HG03095 (cell line): ENCODE data around the gene MED13L.

ENCODE experiments used
- ATAC-seq: cut with Tn5 transposase; IDR thresholded peaks from one replicate; pipeline ENCODE4 v1.9.1; 2021; ENCODE audit warnings: moderate library complexity; ENCODE audit not compliant: unreplicated experiment

The MED13L gene

GRCh38 chr12:116157845-116158267, 119.6 kb downstream of the MED13L start:
- no peak for ATAC-seq

DNA sequence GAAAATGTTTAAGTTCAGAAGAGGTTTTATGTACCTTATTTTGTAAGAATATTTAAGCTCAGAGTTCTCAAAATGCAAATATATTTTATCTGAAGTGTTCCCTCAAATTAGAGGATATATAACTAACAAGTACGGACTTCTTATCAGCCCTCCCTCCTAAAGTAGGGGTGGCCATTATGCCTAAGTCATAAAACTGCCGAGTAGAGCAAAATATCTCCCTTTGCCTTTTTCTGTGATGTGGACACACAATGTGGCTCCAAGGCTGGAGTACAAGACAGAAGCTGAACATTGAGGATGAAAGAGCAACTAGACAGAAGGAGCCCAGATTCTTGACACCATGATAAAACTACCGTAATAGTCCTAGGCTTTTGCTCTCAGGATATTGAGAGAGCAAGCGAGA, 120.9 kb downstream of the MED13L start:
- ATAC-seq = no peak

DNA sequence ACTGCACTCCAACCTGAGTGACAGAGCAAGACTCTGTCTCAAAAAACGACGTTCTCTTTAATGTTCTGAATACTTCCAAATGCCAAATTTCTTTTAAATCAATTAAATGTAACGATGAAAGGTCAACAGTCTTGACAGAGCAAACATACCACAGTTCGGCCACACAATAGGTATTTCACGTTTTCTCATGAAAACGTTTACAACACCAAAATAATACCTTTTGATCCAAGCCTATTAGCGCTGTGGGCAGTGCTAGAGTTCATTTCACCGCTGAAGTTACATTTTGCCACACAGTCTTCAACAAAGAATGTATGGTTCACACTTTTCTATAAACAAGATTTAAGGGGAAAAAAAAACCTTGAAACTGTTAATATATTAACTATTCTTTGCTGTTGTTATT, 122.1 kb downstream of the MED13L start:
- no peak for ATAC-seq

DNA sequence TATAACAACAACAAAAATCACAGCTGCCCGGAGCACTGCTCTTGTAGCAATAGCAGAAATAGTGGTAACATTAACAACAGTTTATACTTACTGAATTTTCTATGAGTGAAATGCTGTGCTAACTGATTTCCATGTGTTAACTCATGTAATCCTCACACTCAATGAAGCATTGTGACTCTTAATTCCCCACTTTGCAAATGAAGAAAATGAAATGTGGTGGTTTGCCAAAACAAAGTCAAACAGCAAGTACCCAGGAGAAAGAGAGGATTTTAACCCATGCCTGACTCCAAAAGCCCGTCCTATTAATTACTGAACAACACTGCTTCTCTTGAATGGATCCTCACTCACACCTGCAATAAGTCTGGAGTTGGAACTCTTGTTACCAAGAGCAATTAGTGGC, 123.5 kb downstream of the MED13L start:
- ATAC-seq = no peak

- ATAC-seq = no peak
Measured at GRCh38 chr12:116153113-116153512, 124.4 kb downstream of the MED13L start.

- no peak for ATAC-seq
Measured at GRCh38 chr12:116152268-116152667, 125.2 kb downstream of the MED13L start.

DNA sequence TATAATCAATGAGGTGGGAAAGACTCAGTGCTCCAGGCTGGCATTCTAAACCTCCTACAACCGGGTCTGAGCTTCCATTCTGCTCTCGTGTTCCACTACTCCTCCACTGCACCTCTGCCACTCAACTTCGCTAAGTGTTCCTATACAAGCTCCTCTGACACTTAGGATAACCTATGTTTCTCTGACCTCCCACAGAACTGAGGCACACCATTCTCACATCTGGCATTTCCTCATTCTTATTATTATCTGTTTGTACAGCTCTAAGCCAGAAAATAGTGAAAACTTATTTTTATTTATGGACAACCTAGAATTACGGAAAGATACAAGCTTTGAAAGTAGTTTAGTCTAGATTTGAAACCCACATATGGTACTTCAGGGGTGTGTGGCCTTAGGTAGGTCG, 127.0 kb downstream of the MED13L start:
- ATAC-seq = no peak

DNA sequence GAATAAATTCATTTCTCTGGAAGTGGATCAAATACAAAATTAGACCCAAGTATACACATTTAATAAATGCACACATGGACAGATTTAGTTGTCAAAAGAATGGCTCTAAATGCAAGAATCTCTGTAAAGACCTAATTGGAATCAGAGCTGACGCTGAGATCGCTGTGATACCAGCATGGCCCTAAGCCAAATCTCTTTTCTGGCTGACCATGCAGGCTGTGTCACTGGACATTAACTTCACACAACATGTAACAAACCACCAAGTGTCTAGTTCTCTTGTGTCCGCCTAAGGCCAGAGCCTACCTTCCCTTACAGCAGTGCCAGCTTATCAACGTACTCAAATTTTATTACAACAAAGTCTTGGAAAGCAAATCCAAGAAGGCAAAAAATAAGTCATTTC, 127.5 kb downstream of the MED13L start:
- no peak for ATAC-seq

DNA sequence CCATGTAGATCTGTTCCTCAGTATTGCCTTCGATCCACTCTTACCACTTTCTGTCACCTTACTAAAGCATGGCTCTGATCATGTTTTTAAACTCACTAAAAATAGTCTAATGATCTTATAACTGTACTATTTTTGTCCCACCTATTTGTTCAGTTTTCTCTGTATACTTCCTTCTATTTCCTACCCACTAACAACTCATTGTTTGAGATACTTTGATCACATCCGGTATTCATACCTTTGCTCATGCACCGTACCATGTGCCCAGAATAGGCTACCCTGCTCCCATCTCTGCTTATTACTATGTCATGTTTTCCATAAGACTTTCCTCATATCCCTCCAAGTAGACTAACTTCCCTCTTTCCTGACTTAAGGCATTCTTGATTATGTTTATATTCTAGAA, 128.6 kb downstream of the MED13L start:
- no peak for ATAC-seq

GRCh38 chr12:116146386-116146785, 131.1 kb downstream of the MED13L start:
- no peak for ATAC-seq

DNA sequence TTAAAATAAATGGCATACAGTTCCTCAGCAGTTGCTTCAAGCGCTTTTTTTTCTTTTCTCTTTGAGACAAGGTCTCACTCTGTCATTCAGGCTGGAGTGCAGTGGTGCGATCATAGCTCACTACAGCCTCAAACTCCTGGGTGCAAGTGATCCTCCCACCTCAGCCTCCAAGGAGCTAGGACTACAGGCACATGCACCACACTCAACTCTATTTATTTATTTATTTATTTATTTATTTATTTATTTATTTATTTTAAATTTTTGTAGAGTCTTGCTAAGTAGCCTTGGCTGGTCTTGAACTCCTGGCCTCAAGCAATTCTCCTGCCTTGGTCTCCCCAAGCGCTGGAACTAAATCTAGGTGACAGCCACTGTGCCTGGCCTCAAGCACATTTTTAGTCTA, 132.0 kb downstream of the MED13L start:
- ATAC-seq = no peak

- ATAC-seq = no peak
Measured at GRCh38 chr12:116144384-116144783, 133.1 kb downstream of the MED13L start.

- no peak for ATAC-seq
Measured at GRCh38 chr12:116143909-116144308, 133.6 kb downstream of the MED13L start.

DNA sequence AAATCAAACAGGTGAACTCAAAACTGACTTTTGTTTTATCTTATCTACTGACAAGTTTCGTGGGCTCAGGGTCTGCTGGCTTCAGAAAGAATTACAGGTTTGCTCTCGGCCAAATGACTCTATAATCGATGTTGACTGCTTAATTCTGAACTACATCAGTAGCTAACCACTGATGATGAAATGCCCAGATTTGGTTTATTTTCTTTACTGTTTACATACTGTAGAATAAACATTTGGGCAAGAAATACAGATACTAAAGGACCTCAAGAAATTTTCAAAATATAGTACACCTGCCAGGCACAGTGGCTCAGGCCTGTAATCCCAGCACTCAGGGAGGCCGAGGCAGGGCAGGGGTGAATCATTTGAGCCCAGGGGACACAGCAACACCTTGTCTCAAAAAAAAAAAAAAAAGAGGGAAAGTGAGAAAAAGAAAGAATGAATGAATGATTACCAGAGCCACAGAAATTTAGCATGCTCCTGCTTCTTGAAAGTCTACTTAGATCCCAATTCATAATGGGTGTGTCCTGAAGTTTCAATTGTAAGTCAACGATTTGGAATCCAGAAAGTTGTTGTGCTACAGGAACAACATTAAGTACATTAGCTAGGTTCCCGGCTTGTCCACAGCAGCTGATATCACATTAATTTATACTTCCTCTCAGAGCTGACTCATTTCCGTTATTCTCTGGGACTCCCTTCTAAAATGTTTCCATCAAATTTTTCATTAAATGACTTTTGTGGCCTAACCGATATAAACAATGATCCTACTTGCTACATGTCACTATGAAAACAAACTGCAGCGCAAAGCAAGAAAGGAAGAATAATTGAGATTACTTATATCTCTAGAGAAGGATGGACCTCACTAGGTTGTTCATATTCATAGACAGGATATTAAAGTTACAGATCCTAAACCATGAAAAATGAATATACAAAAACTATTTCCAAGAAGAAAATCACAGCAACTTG, 134.3 kb downstream of the MED13L start:
- ATAC-seq = no peak

- ATAC-seq = no peak
Measured at GRCh38 chr12:116141833-116142162, 135.7 kb downstream of the MED13L start.

GRCh38 chr12:116141110-116141832, 136.2 kb downstream of the MED13L start:
- no peak for ATAC-seq

- no peak for ATAC-seq
Measured at GRCh38 chr12:116140529-116140928, 137.0 kb downstream of the MED13L start.

GRCh38 chr12:116138781-116139180, 138.7 kb downstream of the MED13L start:
- no peak for ATAC-seq

DNA sequence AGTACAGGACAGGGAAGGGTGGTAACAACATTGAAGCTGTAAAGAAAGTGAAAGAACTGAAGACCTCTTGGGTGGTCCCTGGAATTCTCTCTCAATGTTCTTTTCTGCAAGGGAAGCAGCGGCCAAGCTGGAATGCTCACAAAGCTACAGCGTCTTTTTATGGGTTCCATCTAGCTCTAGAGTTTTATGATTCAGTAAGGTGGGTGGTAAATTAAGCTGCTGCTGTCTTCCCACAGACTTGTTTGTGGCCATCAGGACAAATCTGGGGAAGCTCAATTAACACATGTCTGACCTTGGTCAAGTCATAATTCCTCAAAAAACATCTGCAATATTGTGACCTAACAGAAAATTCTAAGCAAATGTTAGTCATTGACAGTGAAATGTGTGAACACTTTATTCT, 139.1 kb downstream of the MED13L start:
- no peak for ATAC-seq

- no peak for ATAC-seq
Measured at GRCh38 chr12:116137318-116137717, 140.2 kb downstream of the MED13L start.

GRCh38 chr12:116136340-116136739, 141.2 kb downstream of the MED13L start:
- ATAC-seq = no peak

- ATAC-seq = no peak
Measured at GRCh38 chr12:116135209-116135930, 142.1 kb downstream of the MED13L start.
